Temporal lobe (tissue), 2 donors: ENCODE results near the gene PKP4. TPM values are rescaled to one million over a fixed set of nuclear protein-coding genes. Genes with fewer than 3 reads are reported as not detected.

Source experiments
- small RNA-seq: library from RNA; depleted of rRNA; stranded (forward); fragments of <200 nt; gene quantifications from one replicate; pipeline ENCODE3, GENCODE V24; 2014; ENCODE audit warnings: low replicate concordance
- total RNA-seq: library from RNA; depleted of rRNA; stranded (reverse); fragments of >200 nt; gene quantifications from one replicate; pipeline ENCODE4 v1.2.3, GENCODE V29; 2014

The PKP4 gene
- total RNA-seq, 1 donor from 2014 or later = 98.8 TPM

Small RNA genes within 50 kb of the gene (small RNA-seq; reads per million reads assigned to genes)
- gene AC005042.3 (not detected), gene RN7SL393P (not detected)

Other genes starting within 250 kb of the PKP4 start
- 16.7 TPM for gene CCDC148, start 199 bp upstream of the PKP4 start, total RNA-seq